ENCODE data around the gene ATG4D. TPM values are rescaled to one million over a fixed set of nuclear protein-coding genes. Genes with fewer than 3 reads are reported as not detected.

The ATG4D gene
- total RNA-seq, 2 experiments from 2014 or later: 21.6 to 22.5 TPM

- intact Hi-C loops (cut with micrococcal nuclease): no loop called here
- Mint-ChIP-seq H3K9me3 (no peaks in the 10 kb centered on the region), H3K4me3 (no peak overlapping the region), H3K4me1 (ENCODE audit: low read depth) (peaks cover 16% of the 10 kb centered on the region), H3K36me3 (ENCODE audit: low read depth) (no peaks in the 10 kb centered on the region), H3K27ac (no peak overlapping the region), H3K27me3 (ENCODE audit: low read depth) (peaks cover 25% of the 10 kb centered on the region)
- DNase-seq: peak; percentile 74
- CTCF ChIA-PET: interaction anchor here (0.9 to 4.2 kb wide), 7 partner anchors 8 to 612 kb away, joined by 3 to 16 read pairs (median 4); partner anchors contain the start of gene S1PR5
Observed at GRCh38 chr19:10510301-10510802, 33.4 kb upstream of the ATG4D start.

- Mint-ChIP-seq H3K27me3 (ENCODE audit: low read depth) (peaks cover 43% of the 10 kb centered on the region), H3K9me3 (no peaks in the 10 kb centered on the region), H3K27ac (no peak overlapping the region), H3K4me1 (ENCODE audit: low read depth) (peaks cover 20% of the 10 kb centered on the region), H3K4me3 (no peak overlapping the region), H3K36me3 (ENCODE audit: low read depth) (no peaks in the 10 kb centered on the region)
- intact Hi-C loops (cut with micrococcal nuclease): no loop called here
- DNase-seq: no peak
- CTCF ChIA-PET: interaction anchor here (0.5 to 1.1 kb wide), 3 partner anchors 23 to 38 kb away, joined by 3 to 4 read pairs (median 4); no protein-coding TSS in a partner anchor
Observed at GRCh38 chr19:10513223-10513622, 30.5 kb upstream of the ATG4D start.

GRCh38 chr19:10514211-10515145 lies 29.2 kb upstream of the ATG4D start:
- Mint-ChIP-seq H3K4me1 (ENCODE audit: low read depth) (peaks cover 25% of the 10 kb centered on the region), H3K36me3 (ENCODE audit: low read depth) (no peaks in the 10 kb centered on the region), H3K4me3 (no peak overlapping the region), H3K27ac (no peak overlapping the region), H3K27me3 (ENCODE audit: low read depth) (peaks cover 55% of the 10 kb centered on the region), H3K9me3 (no peaks in the 10 kb centered on the region)
- CTCF ChIA-PET: no interaction called here
- DNase-seq: peak; percentile 27
- intact Hi-C loops (cut with micrococcal nuclease): no loop called here

- no peak overlapping the region for H3K27ac Mint-ChIP-seq
- H3K9me3 Mint-ChIP-seq: no peaks in the 10 kb centered on the region
- H3K4me1 Mint-ChIP-seq (ENCODE audit: low read depth): peaks cover 24% of the 10 kb centered on the region
- H3K36me3 Mint-ChIP-seq (ENCODE audit: low read depth): no peaks in the 10 kb centered on the region
- no peak overlapping the region for H3K4me3 Mint-ChIP-seq
- peaks cover 62% of the 10 kb centered on the region for H3K27me3 Mint-ChIP-seq (ENCODE audit: low read depth)
- no peak for DNase-seq
- intact Hi-C loops (cut with micrococcal nuclease): no loop called here
- CTCF ChIA-PET: interaction anchor here (0.5 kb wide), 1 partner anchor 11 kb away, joined by 3 read pairs; no protein-coding TSS in a partner anchor
Observed at GRCh38 chr19:10516064-10516385, 27.7 kb upstream of the ATG4D start.

- Mint-ChIP-seq H3K4me1 (ENCODE audit: low read depth) (peaks cover 24% of the 10 kb centered on the region), H3K36me3 (ENCODE audit: low read depth) (no peaks in the 10 kb centered on the region), H3K27me3 (ENCODE audit: low read depth) (peaks cover 60% of the 10 kb centered on the region), H3K4me3 (peak overlapping the region; percentile 59), H3K9me3 (no peaks in the 10 kb centered on the region), H3K27ac (no peak overlapping the region)
- CTCF ChIA-PET: interaction anchor here (0.6 to 3.6 kb wide), 2 partner anchors 9 to 76 kb away, joined by 3 to 16 read pairs; no protein-coding TSS in a partner anchor
- DNase-seq: no peak
- intact Hi-C loops (cut with micrococcal nuclease): no loop called here
Observed at GRCh38 chr19:10516671-10517286, 26.9 kb upstream of the ATG4D start.

- H3K36me3 Mint-ChIP-seq (ENCODE audit: low read depth): no peaks in the 10 kb centered on the region
- CTCF ChIA-PET: interaction anchor here (3.6 kb wide), 1 partner anchor 9 kb away, joined by 16 read pairs; no protein-coding TSS in a partner anchor
- intact Hi-C loops (cut with micrococcal nuclease): no loop called here
- peaks cover 60% of the 10 kb centered on the region for H3K27me3 Mint-ChIP-seq (ENCODE audit: low read depth)
- peak within 1 kb of the TSS; percentile 59 for H3K4me3 Mint-ChIP-seq
- no peak for DNase-seq
- no peak within 1 kb of the TSS for H3K27ac Mint-ChIP-seq
- peaks cover 24% of the 10 kb centered on the region for H3K4me1 Mint-ChIP-seq (ENCODE audit: low read depth)
- no peaks in the 10 kb centered on the region for H3K9me3 Mint-ChIP-seq
Observed at GRCh38 chr19:10517361-10517759, 26.3 kb upstream of the ATG4D start, which contains the start of gene S1PR5. S1PR5 (minus strand) TSS chr19:10517447; CDS start chr19:10515011, 2,436 bp downstream.

- intact Hi-C loops (cut with micrococcal nuclease): no loop called here
- CTCF ChIA-PET: interaction anchor here (3.6 kb wide), 1 partner anchor 10 kb away, joined by 16 read pairs; no protein-coding TSS in a partner anchor
- DNase-seq: no peak
- Mint-ChIP-seq H3K27me3 (ENCODE audit: low read depth) (peaks cover 60% of the 10 kb centered on the region), H3K9me3 (no peaks in the 10 kb centered on the region), H3K36me3 (ENCODE audit: low read depth) (no peaks in the 10 kb centered on the region), H3K27ac (no peak overlapping the region), H3K4me1 (ENCODE audit: low read depth) (peaks cover 24% of the 10 kb centered on the region), H3K4me3 (peak overlapping the region; percentile 42)
Observed at GRCh38 chr19:10517760-10518443, 25.8 kb upstream of the ATG4D start.

GRCh38 chr19:10518444-10519361 lies 25.0 kb upstream of the ATG4D start:
- no peaks in the 10 kb centered on the region for H3K9me3 Mint-ChIP-seq
- CTCF ChIA-PET: interaction anchor here (3.6 kb wide), 1 partner anchor 11 kb away, joined by 16 read pairs; no protein-coding TSS in a partner anchor
- DNase-seq: no peak
- no peaks in the 10 kb centered on the region for H3K36me3 Mint-ChIP-seq (ENCODE audit: low read depth)
- peaks cover 52% of the 10 kb centered on the region for H3K27me3 Mint-ChIP-seq (ENCODE audit: low read depth)
- intact Hi-C loops (cut with micrococcal nuclease): no loop called here
- peak overlapping the region; percentile 42 for H3K4me3 Mint-ChIP-seq
- H3K27ac Mint-ChIP-seq: no peak overlapping the region
- peaks cover 24% of the 10 kb centered on the region for H3K4me1 Mint-ChIP-seq (ENCODE audit: low read depth)

GRCh38 chr19:10519421-10519820 lies 24.3 kb upstream of the ATG4D start:
- H3K36me3 Mint-ChIP-seq (ENCODE audit: low read depth): no peaks in the 10 kb centered on the region
- no peak for DNase-seq
- H3K27ac Mint-ChIP-seq: no peak overlapping the region
- no peaks in the 10 kb centered on the region for H3K9me3 Mint-ChIP-seq
- H3K4me1 Mint-ChIP-seq (ENCODE audit: low read depth): peaks cover 22% of the 10 kb centered on the region
- peaks cover 46% of the 10 kb centered on the region for H3K27me3 Mint-ChIP-seq (ENCODE audit: low read depth)
- CTCF ChIA-PET: interaction anchor here (3.6 kb wide), 1 partner anchor 11 kb away, joined by 16 read pairs; no protein-coding TSS in a partner anchor
- H3K4me3 Mint-ChIP-seq: no peak overlapping the region
- intact Hi-C loops (cut with micrococcal nuclease): no loop called here

- no peak for DNase-seq
- CTCF ChIA-PET: interaction anchor here (0.8 to 1.6 kb wide), 2 partner anchors 32 to 53 kb away, joined by 3 to 5 read pairs; no protein-coding TSS in a partner anchor
- peaks cover 33% of the 10 kb centered on the region for H3K27me3 Mint-ChIP-seq (ENCODE audit: low read depth)
- no peak overlapping the region for H3K27ac Mint-ChIP-seq
- H3K4me1 Mint-ChIP-seq (ENCODE audit: low read depth): peaks cover 22% of the 10 kb centered on the region
- H3K4me3 Mint-ChIP-seq: no peak overlapping the region
- H3K36me3 Mint-ChIP-seq (ENCODE audit: low read depth): no peaks in the 10 kb centered on the region
- no peaks in the 10 kb centered on the region for H3K9me3 Mint-ChIP-seq
- intact Hi-C loops (cut with micrococcal nuclease): no loop called here
Observed at GRCh38 chr19:10520652-10521318, 22.9 kb upstream of the ATG4D start.
